HCT116 (cell line): ENCODE measurements around the gene HAPLN3. TPM values are rescaled to one million over a fixed set of nuclear protein-coding genes. Genes with fewer than 3 reads are reported as not detected.

Source experiments
- ATAC-seq: fragments of 200-7000 bp; cut with Tn5 transposase; 2 replicates; pipeline ENCODE4 v1.9.1; 2020; ENCODE audit warnings: mild to moderate bottlenecking, moderate library complexity
- BruUV-seq: library from RNA; stranded (reverse); fragments of 400-500 nt; replicated peaks from 2 replicates; lab custom pipeline; 2021; lab: Mats Ljungman, UMichigan
- CTCF ChIA-PET: fragments of 300-600 bp; sonication (Branson Sonifier 250); formaldehyde crosslinking; loops from one replicate; lab custom pipeline; 2021; ENCODE audit warnings: antibody characterized with exemption; lab: Charles Lee
- POLR2A ChIA-PET: fragments of 300-600, 350-600 bp; sonication (Branson Sonifier 250); formaldehyde crosslinking; loops from one replicate; lab custom pipeline; 2021; ENCODE audit warnings: antibody characterized with exemption; lab: Charles Lee
- RAD21 ChIA-PET, 2 experiments: fragments of 300-600 bp; sonication (Branson Sonifier 250); formaldehyde crosslinking; loops; one replicate each; lab custom pipeline; 2023; ENCODE audit warnings: low total read pairs in 2 of 2; ENCODE audit not compliant: uncharacterized antibody in 2 of 2, unreplicated experiment in 2 of 2, low non-redundant PET in 1 of 2; lab: Charles Lee
- DNase-seq: peaks from one replicate; pipeline ENCODE4 v3.0.0-alpha.2; 2010; ENCODE audit warnings: low read depth, low spot score
- H2AFZ ChIP-seq: fragments of 200-600 bp; shearing (Covaris generic), sonication (generic); 2 replicates; pipeline ENCODE4 v1.6.1; 2017; ENCODE audit warnings: low read depth, mixed run types, mixed read lengths, antibody characterized with exemption, low read length; ENCODE audit not compliant: poor library complexity, severe bottlenecking
- H3K27ac ChIP-seq: 2 replicates; pipeline ENCODE4 v1.5.1; 2012; ENCODE audit warnings: low read depth, low read length
- H3K27me3 ChIP-seq: fragments of 200-600 bp; sonication (generic); 2 replicates; pipeline ENCODE4 v1.6.1; 2016; ENCODE audit warnings: mixed run types, low read length, mixed read lengths; ENCODE audit not compliant: insufficient read depth
- H3K36me3 ChIP-seq, 2 experiments: fragments of 200-500 bp in 1 of 2; fragments of 200-600 bp in 1 of 2; sonication (Bioruptor generic) in 1 of 2; sonication (generic) in 1 of 2; 2 replicates each; pipeline versions ENCODE4 v1.5.1 to v1.6.1; 2014 to 2016; ENCODE audit warnings: low read length in 2 of 2, inconsistent platforms in 1 of 2, mixed read lengths in 1 of 2, mixed run types in 1 of 2; ENCODE audit not compliant: insufficient read depth in 2 of 2, control insufficient read depth in 1 of 2
- H3K4me1 ChIP-seq, 2 experiments: fragments of 200-600 bp in 1 of 2; sonication (generic) in 1 of 2; 2 replicates each; pipeline versions ENCODE4 v1.5.1 to v1.6.1; 2012 to 2017; ENCODE audit warnings: low read length in 2 of 2, inconsistent platforms in 1 of 2, mild to moderate bottlenecking in 1 of 2, mixed read lengths in 1 of 2, mixed run types in 1 of 2, moderate library complexity in 1 of 2; ENCODE audit not compliant: insufficient read depth in 2 of 2, control insufficient read depth in 1 of 2
- H3K4me2 ChIP-seq: fragments of 200-600 bp; sonication (generic); 2 replicates; pipeline ENCODE4 v1.6.1; 2017; ENCODE audit warnings: mixed run types, low read length, mixed read lengths
- H3K4me3 ChIP-seq, 2 experiments: fragments of 200-600 bp in 1 of 2; sonication (generic) in 1 of 2; replicated peaks in 1 of 2; 2 replicates each; pipeline ENCODE4 v1.5.1; 2011 to 2016; ENCODE audit warnings: low read length in 2 of 2, control low read depth in 1 of 2, low read depth in 1 of 2, mild to moderate bottlenecking in 1 of 2, mixed read lengths in 1 of 2, mixed run types in 1 of 2
- H3K79me2 ChIP-seq: fragments of 200-600 bp; sonication (generic); 2 replicates; pipeline ENCODE4 v1.6.1; 2017; ENCODE audit warnings: mild to moderate bottlenecking, mixed run types, low read length, moderate library complexity, mixed read lengths; ENCODE audit not compliant: insufficient read depth
- H3K9ac ChIP-seq: fragments of 200-600 bp; sonication (generic); 2 replicates; pipeline ENCODE4 v1.6.1; 2016; ENCODE audit warnings: low read length, mixed read lengths
- H3K9me2 ChIP-seq: fragments of 200-600 bp; sonication (generic), shearing (Covaris generic); 2 replicates; pipeline ENCODE4 v1.6.1; 2017; ENCODE audit warnings: mixed run types, mild to moderate bottlenecking, moderate library complexity; ENCODE audit not compliant: insufficient read depth
- H3K9me3 ChIP-seq, 2 experiments: fragments of 200-500 bp in 1 of 2; fragments of 200-600 bp in 1 of 2; sonication (Bioruptor generic) in 1 of 2; sonication (generic) in 1 of 2; 2 replicates each; pipeline ENCODE4 v1.6.1; 2014 to 2017; ENCODE audit warnings: low read length in 2 of 2, mixed read lengths in 2 of 2, inconsistent platforms in 1 of 2, low read depth in 1 of 2, mild to moderate bottlenecking in 1 of 2, mixed run types in 1 of 2, moderate library complexity in 1 of 2; ENCODE audit not compliant: control insufficient read depth in 1 of 2, insufficient read depth in 1 of 2
- H4K20me1 ChIP-seq: fragments of 200-600 bp; sonication (generic), shearing (Covaris generic); 2 replicates; pipeline ENCODE4 v1.6.1; 2017; ENCODE audit warnings: mixed run types, mild to moderate bottlenecking, moderate library complexity; ENCODE audit not compliant: insufficient read depth
- ATF3 ChIP-seq: IDR thresholded peaks from 2 replicates; pipeline ENCODE4 v1.6.1; 2012
- CBX3 ChIP-seq: IDR thresholded peaks from 2 replicates; pipeline ENCODE4 v1.6.1; 2012; ENCODE audit warnings: low read depth
- CTCF ChIP-seq, 3 experiments: fragments of 200-600 bp in 1 of 3; sonication (generic) in 1 of 3; IDR thresholded peaks in 2 of 3; conservative IDR thresholded peaks in 1 of 3; 2 replicates each; pipeline ENCODE4 v1.5.1; 2012 to 2017; ENCODE audit warnings: low read depth in 2 of 3, low read length in 2 of 3, antibody characterized with exemption in 1 of 3, borderline replicate concordance in 1 of 3, control low read depth in 1 of 3, mild to moderate bottlenecking in 1 of 3, mixed read lengths in 1 of 3, mixed run types in 1 of 3, moderate library complexity in 1 of 3; ENCODE audit not compliant: insufficient read depth in 1 of 3
- EGR1 ChIP-seq: IDR thresholded peaks from 2 replicates; pipeline ENCODE4 v1.6.1; 2012; ENCODE audit warnings: low read depth
- JUND ChIP-seq: IDR thresholded peaks from 2 replicates; pipeline ENCODE4 v1.6.1; 2012
- POLR2A ChIP-seq: IDR thresholded peaks from 2 replicates; pipeline ENCODE4 v1.7.0; 2011; ENCODE audit warnings: borderline replicate concordance; ENCODE audit not compliant: insufficient read depth, insufficient read length; ENCODE audit errors: extremely low read depth
- POLR2AphosphoS5 ChIP-seq: IDR thresholded peaks from 2 replicates; pipeline ENCODE4 v1.6.1; 2011; ENCODE audit warnings: mild to moderate bottlenecking, low read depth, low read length, moderate library complexity
- RAD21 ChIP-seq: IDR thresholded peaks from 2 replicates; pipeline ENCODE4 v1.6.1; 2012; ENCODE audit warnings: low read depth, mild to moderate bottlenecking
- SP1 ChIP-seq: IDR thresholded peaks from 2 replicates; pipeline ENCODE4 v1.6.1; 2012; ENCODE audit warnings: low read depth
- SRF ChIP-seq: IDR thresholded peaks from 2 replicates; pipeline ENCODE4 v1.6.1; 2012; ENCODE audit warnings: low read depth
- ZBTB33 ChIP-seq: IDR thresholded peaks from 2 replicates; pipeline ENCODE4 v1.6.1; 2011; ENCODE audit warnings: mild to moderate bottlenecking, low read length, moderate library complexity; ENCODE audit not compliant: insufficient replicate concordance; ENCODE audit errors: extremely low read depth
- ZFX ChIP-seq: fragments of 450-650 bp; IDR thresholded peaks from 2 replicates; pipeline ENCODE4 v1.6.1; 2017
- intact Hi-C: fragments of 100-400 bp; cut with micrococcal nuclease; formaldehyde crosslinking; loops from 2 replicates; pipeline ENCODE4 v1.10.0; 2022
- total RNA-seq: library from RNA; stranded (reverse); gene quantifications from one replicate; pipeline ENCODE4 v1.2.1, GENCODE V29; 2021; ENCODE audit not compliant: unreplicated experiment

The HAPLN3 gene
- total RNA-seq, 1 experiment from 2014 or later: 10.9 TPM

GRCh38 chr15:88896333-88897033 lies 1.1 kb upstream of the HAPLN3 start:
- Histone ChIP-seq H3K4me1 (peaks cover 23 to 49% of the 10 kb centered on the region in 2 experiments), H2AFZ (no peak overlapping the region), H3K4me2 (peak overlapping the region; percentile 69), H3K27me3 (no peaks in the 10 kb centered on the region), H3K27ac (peak overlapping the region; percentile 3; the same call in 1 of the 2 replicates), H3K9me3 (no peaks in the 10 kb centered on the region), H3K36me3 (no peaks in the 10 kb centered on the region), H3K4me3 (no peak overlapping the region), H3K9ac (no peak overlapping the region), H3K79me2 (no peaks in the 10 kb centered on the region), H3K9me2 (no peaks in the 10 kb centered on the region), H4K20me1 (no peaks in the 10 kb centered on the region)
- no peak for TF ChIP-seq ZBTB33
- no peak for TF ChIP-seq EGR1
- no peak for TF ChIP-seq RAD21
- no peak for TF ChIP-seq ZFX
- TF ChIP-seq ATF3: no peak
- no peak for TF ChIP-seq CTCF (IDR thresholded peaks at IDR 0.05 in 2 of 3, conservative IDR thresholded peaks at IDR 0.05 in 1 of 3; ENCODE audit: borderline replicate concordance in 1 of 3, insufficient read depth in 1 of 3, low read depth in 2 of 3, low read length in 2 of 3)
- no peak for TF ChIP-seq CBX3
- no peak for TF ChIP-seq JUND
- no peak for TF ChIP-seq SP1
- no peak for TF ChIP-seq SRF
- TF ChIP-seq POLR2A: no peak
- no peak for TF ChIP-seq POLR2AphosphoS5
- RAD21 ChIA-PET: no interaction called here
- no peak for DNase-seq
- intact Hi-C loops: loop anchor here (5.0 kb wide), 1 partner anchor 239 kb away; no protein-coding TSS in a partner anchor
- no peak for ATAC-seq
- CTCF ChIA-PET: interaction anchor here (0.7 to 2.2 kb wide), 5 partner anchors 8 to 282 kb away, joined by 4 to 12 read pairs (median 5); no protein-coding TSS in a partner anchor
- POLR2A ChIA-PET: interaction anchor here (1.2 kb wide), 1 partner anchor 8 kb away, joined by 3 read pairs; no protein-coding TSS in a partner anchor
- BruUV-seq: no TSS peak
